ENCODE measurements around the gene OSBPL10. TPM values are rescaled to one million over a fixed set of nuclear protein-coding genes. Genes with fewer than 3 reads are reported as not detected.

OSBPL10 gene
- total and polyA plus RNA-seq, 2 donors (not counting 1 experiment from before 2014, with no cell fraction given) = 7.1 to 7.5 TPM

GRCh38 chr3:31823184-31823583, 157.9 kb downstream of the OSBPL10 start:
- H3K79me2 ChIP-seq (ENCODE audit: control insufficient read depth, insufficient read depth, low read length) = no peaks in the 10 kb centered on the region
- no peak overlapping the region for H3K9ac ChIP-seq (ENCODE audit: insufficient read depth, low read length)
- H3K4me3 ChIP-seq (replicated peaks in 1 of 4; ENCODE audit: control extremely low read depth in 1 of 4, insufficient read depth in 1 of 4, low read depth in 3 of 4, low read length in 4 of 4) = no peak overlapping the region
- TF ChIP-seq EZH2 (IDR thresholded peaks at IDR 0.05; ENCODE audit: low read length, missing control alignments) = no peak
- TF ChIP-seq, protein P1, sequence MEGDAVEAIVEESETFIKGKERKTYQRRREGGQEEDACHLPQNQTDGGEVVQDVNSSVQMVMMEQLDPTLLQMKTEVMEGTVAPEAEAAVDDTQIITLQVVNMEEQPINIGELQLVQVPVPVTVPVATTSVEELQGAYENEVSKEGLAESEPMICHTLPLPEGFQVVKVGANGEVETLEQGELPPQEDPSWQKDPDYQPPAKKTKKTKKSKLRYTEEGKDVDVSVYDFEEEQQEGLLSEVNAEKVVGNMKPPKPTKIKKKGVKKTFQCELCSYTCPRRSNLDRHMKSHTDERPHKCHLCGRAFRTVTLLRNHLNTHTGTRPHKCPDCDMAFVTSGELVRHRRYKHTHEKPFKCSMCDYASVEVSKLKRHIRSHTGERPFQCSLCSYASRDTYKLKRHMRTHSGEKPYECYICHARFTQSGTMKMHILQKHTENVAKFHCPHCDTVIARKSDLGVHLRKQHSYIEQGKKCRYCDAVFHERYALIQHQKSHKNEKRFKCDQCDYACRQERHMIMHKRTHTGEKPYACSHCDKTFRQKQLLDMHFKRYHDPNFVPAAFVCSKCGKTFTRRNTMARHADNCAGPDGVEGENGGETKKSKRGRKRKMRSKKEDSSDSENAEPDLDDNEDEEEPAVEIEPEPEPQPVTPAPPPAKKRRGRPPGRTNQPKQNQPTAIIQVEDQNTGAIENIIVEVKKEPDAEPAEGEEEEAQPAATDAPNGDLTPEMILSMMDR (conservative IDR thresholded peaks at IDR 0.05 in 1 of 2, IDR thresholded peaks at IDR 0.05 in 1 of 2; ENCODE audit: low read depth in 1 of 2, low read length in 2 of 2) = no peak
- no peak overlapping the region for H3K4me2 ChIP-seq (ENCODE audit: extremely low read depth, insufficient read depth, low read length)
- no peaks in the 10 kb centered on the region for H3K27me3 ChIP-seq (ENCODE audit: control insufficient read depth, insufficient read depth, low read length)
- no peaks in the 10 kb centered on the region for H3K9me3 ChIP-seq (ENCODE audit: control insufficient read depth, insufficient read depth, low read depth, low read length)
- H3K36me3 ChIP-seq (ENCODE audit: control insufficient read depth, insufficient read depth, low read length) = no peaks in the 10 kb centered on the region
- no peak overlapping the region for H2AFZ ChIP-seq (ENCODE audit: low read length)
- no peaks in the 10 kb centered on the region for H3K4me1 ChIP-seq (ENCODE audit: control insufficient read depth, extremely low read depth, insufficient read depth, low read length)
- no peak for DNase-seq (ENCODE audit: low read depth in 2 of 2)
- H4K20me1 ChIP-seq (ENCODE audit: control insufficient read depth, extremely low read depth, insufficient read depth, low read length) = no peaks in the 10 kb centered on the region
- H3K27ac ChIP-seq (ENCODE audit: insufficient read depth, low read length) = no peak overlapping the region

DNA sequence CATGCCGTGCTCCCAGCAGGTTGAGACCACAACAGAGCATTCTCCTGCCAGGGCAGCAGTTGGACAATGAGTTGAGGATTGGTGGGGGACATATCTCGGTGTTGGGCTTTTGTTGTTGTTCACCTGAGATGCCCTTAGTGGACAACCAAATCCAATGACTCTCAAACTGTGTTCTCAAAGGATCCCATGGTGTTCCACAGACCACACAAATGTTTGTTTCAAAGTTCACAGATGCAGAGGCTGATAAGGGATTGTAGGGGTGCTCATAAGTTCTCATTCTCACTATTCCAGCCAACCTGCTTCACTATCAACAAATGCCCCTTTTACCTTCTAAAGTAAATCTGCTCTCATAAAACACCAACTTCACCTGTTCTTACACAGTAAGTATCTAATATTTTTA, 159.9 kb downstream of the OSBPL10 start:
- Histone ChIP-seq H3K27me3 (ENCODE audit: control insufficient read depth, insufficient read depth, low read length) (no peaks in the 10 kb centered on the region), H3K9me3 (ENCODE audit: control insufficient read depth, insufficient read depth, low read depth, low read length) (no peaks in the 10 kb centered on the region), H4K20me1 (ENCODE audit: control insufficient read depth, extremely low read depth, insufficient read depth, low read length) (no peaks in the 10 kb centered on the region), H3K4me2 (ENCODE audit: extremely low read depth, insufficient read depth, low read length) (no peak overlapping the region), H3K4me3 (replicated peaks in 1 of 4; ENCODE audit: control extremely low read depth in 1 of 4, insufficient read depth in 1 of 4, low read depth in 3 of 4, low read length in 4 of 4) (no peak overlapping the region), H3K79me2 (ENCODE audit: control insufficient read depth, insufficient read depth, low read length) (no peaks in the 10 kb centered on the region), H3K36me3 (ENCODE audit: control insufficient read depth, insufficient read depth, low read length) (no peaks in the 10 kb centered on the region), H3K4me1 (ENCODE audit: control insufficient read depth, extremely low read depth, insufficient read depth, low read length) (no peaks in the 10 kb centered on the region), H2AFZ (ENCODE audit: low read length) (no peak overlapping the region), H3K9ac (ENCODE audit: insufficient read depth, low read length) (no peak overlapping the region), H3K27ac (ENCODE audit: insufficient read depth, low read length) (no peak overlapping the region)
- TF ChIP-seq, protein P1 (conservative IDR thresholded peaks at IDR 0.05 in 1 of 2, IDR thresholded peaks at IDR 0.05 in 1 of 2; ENCODE audit: low read depth in 1 of 2, low read length in 2 of 2) = no peak
- TF ChIP-seq EZH2 (IDR thresholded peaks at IDR 0.05; ENCODE audit: low read length, missing control alignments) = no peak
- no peak for DNase-seq (ENCODE audit: low read depth in 2 of 2)

DNA sequence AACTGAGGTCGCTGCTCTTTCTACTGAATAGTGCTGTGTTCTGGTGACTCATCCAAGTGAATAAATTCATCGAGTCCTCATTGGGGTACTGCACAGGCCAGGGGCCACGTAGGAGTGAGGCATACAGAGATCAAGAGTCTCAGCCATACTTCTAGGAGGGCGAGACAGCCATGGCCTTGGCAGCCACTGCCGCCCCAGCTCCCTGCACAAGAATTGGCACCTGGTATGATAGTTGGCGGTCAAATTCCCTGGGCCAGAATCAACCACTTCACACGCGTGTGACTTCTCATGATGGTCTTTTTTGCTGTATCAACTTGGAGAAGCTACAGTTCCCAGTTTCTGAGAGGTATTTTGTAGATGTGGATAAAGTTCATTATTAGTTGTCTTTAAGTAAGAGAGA, 161.6 kb downstream of the OSBPL10 start:
- TF ChIP-seq, protein P1 (conservative IDR thresholded peaks at IDR 0.05 in 1 of 2, IDR thresholded peaks at IDR 0.05 in 1 of 2; ENCODE audit: low read depth in 1 of 2, low read length in 2 of 2) = no peak
- no peak for TF ChIP-seq EZH2 (IDR thresholded peaks at IDR 0.05; ENCODE audit: low read length, missing control alignments)
- no peak for DNase-seq (ENCODE audit: low read depth in 2 of 2)

More for the DNA sequence above, 161.6 kb downstream of the OSBPL10 start:
- Histone ChIP-seq H3K27ac (ENCODE audit: insufficient read depth, low read length) (no peak overlapping the region), H3K9me3 (ENCODE audit: control insufficient read depth, insufficient read depth, low read depth, low read length) (no peaks in the 10 kb centered on the region), H3K27me3 (ENCODE audit: control insufficient read depth, insufficient read depth, low read length) (no peaks in the 10 kb centered on the region), H3K4me3 (replicated peaks in 1 of 4; ENCODE audit: control extremely low read depth in 1 of 4, insufficient read depth in 1 of 4, low read depth in 3 of 4, low read length in 4 of 4) (no peak overlapping the region), H3K9ac (ENCODE audit: insufficient read depth, low read length) (no peak overlapping the region), H4K20me1 (ENCODE audit: control insufficient read depth, extremely low read depth, insufficient read depth, low read length) (no peaks in the 10 kb centered on the region), H3K4me2 (ENCODE audit: extremely low read depth, insufficient read depth, low read length) (no peak overlapping the region), H2AFZ (ENCODE audit: low read length) (no peak overlapping the region), H3K79me2 (ENCODE audit: control insufficient read depth, insufficient read depth, low read length) (no peaks in the 10 kb centered on the region), H3K36me3 (ENCODE audit: control insufficient read depth, insufficient read depth, low read length) (no peaks in the 10 kb centered on the region), H3K4me1 (ENCODE audit: control insufficient read depth, extremely low read depth, insufficient read depth, low read length) (no peaks in the 10 kb centered on the region)

Data from fibroblast of lung (primary cell).